GM23248 (cell line): ENCODE measurements around the gene SLC26A6. TPM values are rescaled to one million over a fixed set of nuclear protein-coding genes. Genes with fewer than 3 reads are reported as not detected.
A peak's percentile ranks its signal among the peaks of the same experiment; 100 is the strongest.

Experiments
- DNase-seq: peaks from one replicate; pipeline ENCODE4 v3.0.0-alpha.2; 2015
- H2AFZ ChIP-seq: fragments of 200-600 bp; sonication (generic); 2 replicates; pipeline ENCODE4 v1.6.1; 2016; ENCODE audit warnings: antibody characterized with exemption
- H3F3A ChIP-seq: fragments of 200-600 bp; sonication (generic); 2 replicates; pipeline ENCODE4 v1.6.1; 2016; ENCODE audit warnings: mild to moderate bottlenecking, antibody characterized with exemption, mixed run types; ENCODE audit not compliant: insufficient read depth
- H3K27ac ChIP-seq: fragments of 200-600 bp; sonication (generic); 2 replicates; pipeline ENCODE4 v1.5.1; 2016; ENCODE audit warnings: mild to moderate bottlenecking
- H3K27me3 ChIP-seq: fragments of 200-600 bp; sonication (generic); replicated peaks from 2 replicates; pipeline ENCODE4 v1.6.1; 2016; ENCODE audit warnings: mild to moderate bottlenecking; ENCODE audit not compliant: insufficient read depth
- H3K36me3 ChIP-seq: fragments of 200-600 bp; sonication (generic); 2 replicates; pipeline ENCODE4 v1.6.1; 2016; ENCODE audit warnings: low read depth, mild to moderate bottlenecking
- H3K4me1 ChIP-seq: fragments of 200-600 bp; sonication (generic); 2 replicates; pipeline ENCODE4 v1.6.1; 2016; ENCODE audit warnings: mild to moderate bottlenecking; ENCODE audit not compliant: insufficient read depth
- H3K4me2 ChIP-seq: fragments of 200-600 bp; sonication (generic); one replicate; pipeline ENCODE4 v1.6.1; 2016; ENCODE audit warnings: mild to moderate bottlenecking; ENCODE audit not compliant: unreplicated experiment
- H3K4me3 ChIP-seq: fragments of 200-600 bp; sonication (generic); 2 replicates; pipeline ENCODE4 v1.5.1; 2016; ENCODE audit warnings: mild to moderate bottlenecking
- H3K79me2 ChIP-seq: fragments of 200-600 bp; sonication (generic); 2 replicates; pipeline ENCODE4 v1.6.1; 2016; ENCODE audit warnings: mild to moderate bottlenecking; ENCODE audit not compliant: insufficient read depth
- H3K9ac ChIP-seq: fragments of 200-600 bp; sonication (generic); 2 replicates; pipeline ENCODE4 v1.6.1; 2016; ENCODE audit warnings: mild to moderate bottlenecking
- H3K9me2 ChIP-seq: fragments of 200-600 bp; sonication (generic); 2 replicates; pipeline ENCODE4 v1.6.1; 2016; ENCODE audit warnings: mixed run types, mild to moderate bottlenecking, moderate library complexity; ENCODE audit not compliant: insufficient read depth
- H3K9me3 ChIP-seq: fragments of 200-600 bp; sonication (generic); one replicate; pipeline ENCODE4 v1.6.1; 2017; ENCODE audit warnings: low read depth
- H4K20me1 ChIP-seq: fragments of 200-600 bp; sonication (generic); 2 replicates; pipeline ENCODE4 v1.6.0; 2016; ENCODE audit not compliant: insufficient read depth
- EZH2 ChIP-seq: fragments of 200-600 bp; sonication (generic); IDR thresholded peaks from 2 replicates; pipeline ENCODE4 v1.6.1; 2018; ENCODE audit warnings: antibody characterized with exemption, mild to moderate bottlenecking; ENCODE audit not compliant: insufficient read depth, poor library complexity, severe bottlenecking
- EZH2phosphoT487 ChIP-seq: fragments of 200-600 bp; sonication (generic); IDR thresholded peaks from 2 replicates; pipeline ENCODE4 v1.6.1; 2018; ENCODE audit warnings: antibody characterized with exemption, moderate library complexity, mild to moderate bottlenecking, low read depth; ENCODE audit not compliant: insufficient read depth
- WGBS, 2 experiments: methylation state at CpG; one replicate each; pipeline ENCODE4 v1.1.6; 2015 to 2017; ENCODE audit warnings: low lambda C conversion rate in 2 of 2, low coverage in 1 of 2; ENCODE audit errors: missing lambda C conversion rate in 2 of 2; 5-methylcytosine and 5-hydroxymethylcytosine counted together
- in situ Hi-C: fragments of 300-500 bp; cut with MboI; formaldehyde crosslinking; loops from 2 replicates; pipeline ENCODE4 v1.15.0; 2020
- polyA plus RNA-seq: library from polyadenylated mRNA; unstranded; fragments of >200 nt; fragmentation: Nextera tagmentation; extraction: Ambion mirVana; gene quantifications from 2 replicates; pipeline ENCODE4 v1.2.1, GENCODE V29; 2016
- total RNA-seq: library from RNA; depleted of rRNA; stranded (reverse); fragments of >200 nt; shearing (Covaris generic); gene quantifications from 2 replicates; pipeline ENCODE4 v1.2.3, GENCODE V29; 2014

The SLC26A6 gene
- total and polyA plus RNA-seq, 2 experiments from 2014 or later, result 13.4 to 21.1 TPM

GRCh38 chr3:48664929-48665328, 29.7 kb upstream of the SLC26A6 start:
- no peak overlapping the region for H3K27ac ChIP-seq
- TF ChIP-seq EZH2, result no peak
- no peak for TF ChIP-seq EZH2phosphoT487
- no peaks in the 10 kb centered on the region for H3K9me2 ChIP-seq
- H3K9ac ChIP-seq, result no peak overlapping the region
- H3K4me1 ChIP-seq, result no peaks in the 10 kb centered on the region
- no peak overlapping the region for H3K4me2 ChIP-seq
- in situ Hi-C loops, result no loop called here
- H3K79me2 ChIP-seq, result no peaks in the 10 kb centered on the region
- H3K4me3 ChIP-seq, result no peak overlapping the region
- DNase-seq, result no peak
- no peak overlapping the region for H2AFZ ChIP-seq
- H4K20me1 ChIP-seq, result no peaks in the 10 kb centered on the region
- H3K27me3 ChIP-seq, result no peaks in the 10 kb centered on the region
- 75 to 78% methylated on average over 4 of the region's 4 CpGs for WGBS, 2 experiments
- no peaks in the 10 kb centered on the region for H3K36me3 ChIP-seq
- no peaks in the 10 kb centered on the region for H3K9me3 ChIP-seq
- H3F3A ChIP-seq, result peaks cover 16% of the 10 kb centered on the region; the same call in 1 of the 2 replicates

- no peak overlapping the region for H2AFZ ChIP-seq
- WGBS, 2 experiments, result 61 to 64% methylated on average over 11 of the region's 11 CpGs
- H3K36me3 ChIP-seq, result no peaks in the 10 kb centered on the region
- H3K27me3 ChIP-seq, result no peaks in the 10 kb centered on the region
- H3K4me2 ChIP-seq, result peak overlapping the region; percentile 72
- H3K9ac ChIP-seq, result no peak overlapping the region
- H3K9me3 ChIP-seq, result no peaks in the 10 kb centered on the region
- H3K4me3 ChIP-seq, result peak overlapping the region; percentile 79
- H3K4me1 ChIP-seq, result no peaks in the 10 kb centered on the region
- in situ Hi-C loops, result no loop called here
- no peaks in the 10 kb centered on the region for H3K79me2 ChIP-seq
- H4K20me1 ChIP-seq, result no peaks in the 10 kb centered on the region
- no peaks in the 10 kb centered on the region for H3K9me2 ChIP-seq
- peak overlapping the region; percentile 94; the same call in 1 of the 2 replicates for H3K27ac ChIP-seq
- no peak for DNase-seq
- peaks cover 16% of the 10 kb centered on the region; the same call in 1 of the 2 replicates for H3F3A ChIP-seq
- TF ChIP-seq EZH2, result no peak
- no peak for TF ChIP-seq EZH2phosphoT487
Observed at GRCh38 chr3:48664313-48664644, 29.0 kb upstream of the SLC26A6 start.

GRCh38 chr3:48663489-48664312, 28.4 kb upstream of the SLC26A6 start:
- H3K79me2 ChIP-seq, result no peaks in the 10 kb centered on the region
- no peaks in the 10 kb centered on the region for H3K9me2 ChIP-seq
- H4K20me1 ChIP-seq, result no peaks in the 10 kb centered on the region
- no peaks in the 10 kb centered on the region for H3K4me1 ChIP-seq
- peak; percentile 99 for DNase-seq
- in situ Hi-C loops, result no loop called here
- H3K4me2 ChIP-seq, result peak overlapping the region; percentile 94
- TF ChIP-seq EZH2 (no peak), EZH2phosphoT487 (no peak)
- no peaks in the 10 kb centered on the region for H3K9me3 ChIP-seq
- H2AFZ ChIP-seq, result peak overlapping the region; percentile 67
- peaks cover 16% of the 10 kb centered on the region; the same call in 1 of the 2 replicates for H3F3A ChIP-seq
- peak overlapping the region; percentile 94 for H3K27ac ChIP-seq
- WGBS, 2 experiments, result 1 to 2% methylated on average over 59 to 62 of the region's 66 CpGs
- H3K4me3 ChIP-seq, result peak overlapping the region; percentile 79
- H3K36me3 ChIP-seq, result no peaks in the 10 kb centered on the region
- H3K27me3 ChIP-seq, result no peaks in the 10 kb centered on the region
- H3K9ac ChIP-seq, result peak overlapping the region; percentile 97

- peak; percentile 95 for DNase-seq
- TF ChIP-seq EZH2phosphoT487 (no peak), EZH2 (no peak)
- Histone ChIP-seq H3K9me3 (no peaks in the 10 kb centered on the region), H4K20me1 (no peaks in the 10 kb centered on the region), H3K9ac (peak within 1 kb of the TSS; percentile 97), H3K27me3 (no peaks in the 10 kb centered on the region), H3K4me1 (no peaks in the 10 kb centered on the region), H3K9me2 (no peaks in the 10 kb centered on the region), H3F3A (peaks cover 10% of the 10 kb centered on the region; the same call in 1 of the 2 replicates), H3K4me2 (peak within 1 kb of the TSS; percentile 94), H3K36me3 (no peaks in the 10 kb centered on the region), H3K4me3 (peak within 1 kb of the TSS; percentile 79), H3K79me2 (no peaks in the 10 kb centered on the region), H2AFZ (peak within 1 kb of the TSS; percentile 67), H3K27ac (peak within 1 kb of the TSS; percentile 94)
- WGBS, 2 experiments, result 3 to 6% methylated on average over 47 to 52 of the region's 52 CpGs
- in situ Hi-C loops, result no loop called here
Observed at GRCh38 chr3:48662753-48663488, 27.7 kb upstream of the SLC26A6 start, which contains the start of gene CELSR3. Gene CELSR3, minus strand, starts transcription at chr3:48662886. Its CDS starts 252 bp downstream, at chr3:48662634.
